Thyroid gland (tissue), 4 donors: ENCODE measurements around the gene SYNJ1. TPM values are rescaled to one million over a fixed set of nuclear protein-coding genes. Genes with fewer than 3 reads are reported as not detected.

Source experiments
- DNase-seq, 2 donors: peaks; one replicate each; pipeline ENCODE4 v3.0.0-alpha.2; 2019
- H3K27ac ChIP-seq, 3 donors: fragments of 200-600 bp; sonication (generic); 1 replicate in 2 of 3; 2 replicates in 1 of 3; pipeline ENCODE4 v1.5.1; 2016 to 2019; ENCODE audit warnings: mild to moderate bottlenecking in 1 of 3, moderate library complexity in 1 of 3
- H3K27me3 ChIP-seq: fragments of 200-600 bp; sonication (generic); one replicate; pipeline ENCODE4 v1.5.1; 2019
- H3K36me3 ChIP-seq, 2 donors: fragments of 200-600 bp; sonication (generic); one replicate each; pipeline ENCODE4 v1.5.1; 2016 to 2019
- H3K4me1 ChIP-seq, 2 donors: fragments of 200-600 bp; sonication (generic); one replicate each; pipeline ENCODE4 v1.5.1; 2017 to 2019
- H3K4me3 ChIP-seq, 3 donors: fragments of 200-600 bp; sonication (generic); replicated peaks in 1 of 3; 1 replicate in 2 of 3; 2 replicates in 1 of 3; pipeline ENCODE4 v1.5.1; 2016; ENCODE audit warnings: mild to moderate bottlenecking in 1 of 3
- H3K9me3 ChIP-seq: fragments of 200-600 bp; sonication (generic); one replicate; pipeline ENCODE4 v1.5.1; 2017
- POLR2A ChIP-seq, 2 donors: fragments of 450-650 bp; IDR thresholded peaks; one replicate each; pipeline ENCODE4 v1.6.1; 2017; ENCODE audit warnings: antibody characterized with exemption in 2 of 2, mild to moderate bottlenecking in 2 of 2, moderate library complexity in 1 of 2
- WGBS, 2 donors: methylation state at CpG; one replicate each; pipeline ENCODE4 v1.1.5; 2017; 5-methylcytosine and 5-hydroxymethylcytosine counted together
- intact Hi-C: fragments of 100-400 bp; cut with DNase I; formaldehyde crosslinking; loops from one replicate; pipeline ENCODE4 v1.15.1; 2023
- total RNA-seq, 4 donors: library from RNA; depleted of rRNA; stranded (reverse); fragments of >200 nt; gene quantifications; one replicate each; pipeline ENCODE4 v1.2.3, GENCODE V29; 2016
- TF ChIP-seq, protein P1 (sequence below), 6 experiments: fragments of 200-600 bp in 3 of 6; fragments of 450-650 bp in 3 of 6; sonication (generic) in 3 of 6; IDR thresholded peaks; one replicate each; pipeline ENCODE4 v1.5.1; 2016 to 2019; ENCODE audit warnings: antibody characterized with exemption in 6 of 6, mild to moderate bottlenecking in 2 of 6, inconsistent platforms in 1 of 6, moderate library complexity in 1 of 6

The SYNJ1 gene
- total RNA-seq, 4 donors from 2014 or later, result 16.1 to 21.7 (median 17.7) TPM

DNA sequence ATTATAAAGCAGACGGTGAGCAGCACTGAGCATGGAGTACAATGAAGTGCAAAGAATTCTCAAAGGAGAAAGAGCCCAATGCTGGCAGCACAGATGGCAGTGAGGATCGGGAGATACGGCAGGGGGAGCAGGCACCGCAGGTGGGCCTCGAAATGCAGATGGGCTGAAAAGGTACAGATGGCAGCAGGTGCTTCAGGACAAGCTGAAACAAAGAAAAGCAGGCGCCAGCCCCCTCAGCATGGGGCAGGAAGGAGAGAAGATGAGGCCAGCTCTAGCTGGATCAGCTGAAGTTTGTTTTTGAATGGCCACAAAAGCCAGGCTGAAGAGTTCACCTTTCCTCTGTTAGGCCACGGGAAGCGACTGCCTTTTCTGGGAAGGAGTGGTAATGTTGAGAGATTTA, 123.3 kb downstream of the SYNJ1 start:
- Histone ChIP-seq H3K36me3 (peaks cover 50 to 52% of the 10 kb centered on the region in 2 donors), H3K27me3 (no peaks in the 10 kb centered on the region), H3K4me3 (no peak overlapping the region), H3K27ac (no peak overlapping the region), H3K9me3 (no peaks in the 10 kb centered on the region), H3K4me1 (no peaks in the 10 kb centered on the region)
- intact Hi-C loops, result loop anchor here (5.0 kb wide), 1 partner anchor 202 kb away; no protein-coding TSS in a partner anchor
- 80% methylated on average over 8 of the region's 8 CpGs for WGBS, 2 donors
- DNase-seq, result no peak
- TF ChIP-seq, protein P1, sequence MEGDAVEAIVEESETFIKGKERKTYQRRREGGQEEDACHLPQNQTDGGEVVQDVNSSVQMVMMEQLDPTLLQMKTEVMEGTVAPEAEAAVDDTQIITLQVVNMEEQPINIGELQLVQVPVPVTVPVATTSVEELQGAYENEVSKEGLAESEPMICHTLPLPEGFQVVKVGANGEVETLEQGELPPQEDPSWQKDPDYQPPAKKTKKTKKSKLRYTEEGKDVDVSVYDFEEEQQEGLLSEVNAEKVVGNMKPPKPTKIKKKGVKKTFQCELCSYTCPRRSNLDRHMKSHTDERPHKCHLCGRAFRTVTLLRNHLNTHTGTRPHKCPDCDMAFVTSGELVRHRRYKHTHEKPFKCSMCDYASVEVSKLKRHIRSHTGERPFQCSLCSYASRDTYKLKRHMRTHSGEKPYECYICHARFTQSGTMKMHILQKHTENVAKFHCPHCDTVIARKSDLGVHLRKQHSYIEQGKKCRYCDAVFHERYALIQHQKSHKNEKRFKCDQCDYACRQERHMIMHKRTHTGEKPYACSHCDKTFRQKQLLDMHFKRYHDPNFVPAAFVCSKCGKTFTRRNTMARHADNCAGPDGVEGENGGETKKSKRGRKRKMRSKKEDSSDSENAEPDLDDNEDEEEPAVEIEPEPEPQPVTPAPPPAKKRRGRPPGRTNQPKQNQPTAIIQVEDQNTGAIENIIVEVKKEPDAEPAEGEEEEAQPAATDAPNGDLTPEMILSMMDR (IDR thresholded peaks at IDR 0.05), result no peak
- no peak for TF ChIP-seq POLR2A (IDR thresholded peaks at IDR 0.05)

DNA sequence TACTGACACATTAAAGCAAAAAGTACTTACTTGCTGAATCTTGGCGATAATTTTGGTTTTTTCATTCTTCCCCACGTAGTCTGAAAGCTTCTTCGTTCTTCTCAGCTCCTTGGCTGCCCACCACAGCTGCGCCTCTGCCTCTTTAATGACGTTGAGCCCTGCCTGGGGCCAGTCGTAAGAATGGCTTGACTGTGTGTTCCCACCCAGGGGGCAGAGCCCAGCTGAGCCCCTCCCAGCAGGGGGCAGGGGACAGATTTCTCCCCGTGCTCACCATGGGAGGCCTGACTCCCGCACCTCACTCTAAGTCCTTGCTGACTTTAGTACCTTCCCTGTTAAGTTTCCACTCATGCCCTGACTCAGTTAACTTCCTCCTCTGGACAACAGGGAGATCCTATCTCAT, 124.7 kb downstream of the SYNJ1 start:
- intact Hi-C loops, result loop anchor here (5.0 kb wide), 1 partner anchor 201 kb away; no protein-coding TSS in a partner anchor
- peaks cover 41 to 50% of the 10 kb centered on the region in 2 donors for H3K36me3 ChIP-seq
- no peak for DNase-seq

DNA sequence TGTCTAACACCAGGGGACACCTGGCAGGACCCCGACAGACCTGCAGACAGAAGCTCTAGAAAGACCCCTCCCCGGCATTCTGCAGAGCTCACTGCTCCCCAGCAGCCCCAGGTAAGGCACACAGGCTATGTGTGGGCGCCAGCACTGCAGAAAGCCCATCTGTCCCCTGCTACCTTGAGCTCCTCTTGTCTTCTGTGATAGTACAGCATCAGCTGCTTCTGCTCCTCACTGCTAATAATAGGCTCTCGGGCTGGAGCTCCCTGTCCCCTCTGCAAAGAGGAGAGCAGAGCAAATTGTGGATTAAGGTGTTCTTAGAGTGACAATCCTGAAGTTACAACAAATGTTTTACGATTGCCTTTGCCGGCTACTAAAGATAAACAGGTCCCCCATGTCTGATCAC, 125.7 kb downstream of the SYNJ1 start:
- WGBS, 2 donors, result 88 to 94% methylated on average over 6 of the region's 6 CpGs
- no peak for DNase-seq
- intact Hi-C loops, result loop anchor here (5.0 kb wide), 1 partner anchor 200 kb away; no protein-coding TSS in a partner anchor
- Histone ChIP-seq H3K4me3 (no peak overlapping the region), H3K36me3 (peaks cover 41 to 50% of the 10 kb centered on the region in 2 donors), H3K9me3 (no peaks in the 10 kb centered on the region), H3K27me3 (no peaks in the 10 kb centered on the region), H3K27ac (no peak overlapping the region), H3K4me1 (peaks cover 0 to 5% of the 10 kb centered on the region in 2 donors)
- TF ChIP-seq, protein P1 (IDR thresholded peaks at IDR 0.05), result no peak
- TF ChIP-seq POLR2A (IDR thresholded peaks at IDR 0.05), result no peak

More for the DNA sequence above, 124.7 kb downstream of the SYNJ1 start:
- H3K4me3 ChIP-seq, result no peak overlapping the region
- H3K27ac ChIP-seq, result no peak overlapping the region
- no peaks in the 10 kb centered on the region for H3K27me3 ChIP-seq
- no peaks in the 10 kb centered on the region for H3K9me3 ChIP-seq
- 81 to 83% methylated on average over 8 of the region's 8 CpGs for WGBS, 2 donors
- no peaks in the 10 kb centered on the region for H3K4me1 ChIP-seq
- TF ChIP-seq POLR2A (IDR thresholded peaks at IDR 0.05), result no peak
- TF ChIP-seq, protein P1 (IDR thresholded peaks at IDR 0.05), result no peak

DNA sequence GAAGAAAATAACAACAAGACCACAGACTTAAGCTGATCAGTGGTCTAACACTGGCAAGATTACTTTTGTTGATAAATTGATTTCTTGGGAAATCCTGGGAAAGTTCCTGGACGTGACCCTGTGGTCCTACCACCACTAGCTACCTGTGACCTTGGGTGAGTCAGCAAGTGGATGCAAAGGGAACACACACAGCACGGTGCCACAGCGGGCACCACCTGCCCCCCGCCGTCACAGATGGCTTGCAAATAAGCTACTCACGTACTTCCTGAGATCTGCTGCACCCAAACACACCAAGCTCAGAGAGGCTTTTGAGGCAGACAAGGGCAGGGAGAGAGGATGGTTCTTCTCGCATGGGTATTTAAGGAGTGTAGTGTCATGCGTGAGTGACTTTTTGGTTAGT, 128.3 kb downstream of the SYNJ1 start:
- 65 to 83% methylated on average over 8 of the region's 8 CpGs for WGBS, 2 donors
- Histone ChIP-seq H3K4me3 (no peak overlapping the region), H3K27me3 (no peaks in the 10 kb centered on the region), H3K27ac (no peak overlapping the region), H3K4me1 (peaks cover 0 to 7% of the 10 kb centered on the region in 2 donors), H3K9me3 (no peaks in the 10 kb centered on the region), H3K36me3 (peaks cover 23 to 30% of the 10 kb centered on the region in 2 donors)
- intact Hi-C loops, result no loop called here
- TF ChIP-seq, protein P1 (IDR thresholded peaks at IDR 0.05), result no peak
- TF ChIP-seq POLR2A (IDR thresholded peaks at IDR 0.05), result no peak
- peak; percentile 42 to 53 for DNase-seq

DNA sequence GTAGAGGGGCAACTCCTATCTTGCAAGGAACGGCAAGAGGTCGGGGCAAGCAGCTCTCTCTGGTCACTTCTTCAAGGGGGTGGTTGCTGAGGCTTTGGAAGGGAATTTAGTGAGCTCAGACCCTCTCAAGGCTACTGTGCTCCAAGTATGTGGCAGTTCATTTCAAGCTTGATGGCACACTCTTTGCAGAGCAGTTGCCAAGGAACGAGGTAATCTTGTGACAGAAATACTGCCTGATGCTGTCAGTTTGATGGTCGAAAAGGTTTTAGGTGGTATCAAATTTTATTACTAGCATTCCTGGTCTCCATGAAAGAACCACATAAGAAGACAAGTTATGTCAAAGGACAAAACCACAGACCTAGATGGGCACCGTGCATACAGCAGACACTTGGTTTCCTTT, 128.7 kb downstream of the SYNJ1 start:
- peaks cover 0 to 7% of the 10 kb centered on the region in 2 donors for H3K4me1 ChIP-seq
- H3K9me3 ChIP-seq, result no peaks in the 10 kb centered on the region
- intact Hi-C loops, result no loop called here
- no peaks in the 10 kb centered on the region for H3K27me3 ChIP-seq
- H3K27ac ChIP-seq, result no peak overlapping the region
- TF ChIP-seq, protein P1 (IDR thresholded peaks at IDR 0.05), result no peak
- no peak for TF ChIP-seq POLR2A (IDR thresholded peaks at IDR 0.05)
- peak in 1 of 2 donors; percentile 7 for DNase-seq
- no peak overlapping the region for H3K4me3 ChIP-seq
- H3K36me3 ChIP-seq, result peaks cover 19 to 26% of the 10 kb centered on the region in 2 donors
- WGBS, 2 donors, result 83 to 84% methylated on average over 5 of the region's 5 CpGs
